AG04449 (cell line): ENCODE results near the gene TSPEAR.

ENCODE experiments used
- CTCF ChIA-PET: fragments of 350-600 bp; formaldehyde crosslinking; extraction: SDS; loops from one replicate; lab custom pipeline; 2021; ENCODE audit warnings: antibody characterized with exemption; lab: Yijun Ruan, JAX
- POLR2A ChIA-PET: fragments of 400-600, 350-600 bp; formaldehyde crosslinking; extraction: SDS; loops from one replicate; lab custom pipeline; 2020; ENCODE audit warnings: antibody characterized with exemption, inconsistent platforms; lab: Yijun Ruan, JAX
- DNase-seq: peaks from one replicate; pipeline ENCODE4 v3.0.0-alpha.2; 2010; ENCODE audit warnings: low read depth, low spot score
- H3K4me3 ChIP-seq: 2 replicates; pipeline ENCODE4 v1.5.1; 2011; ENCODE audit warnings: low read depth, mild to moderate bottlenecking, control low read depth, low read length
- CTCF ChIP-seq: IDR thresholded peaks from one replicate; pipeline ENCODE4 v1.5.1; 2011; ENCODE audit warnings: mild to moderate bottlenecking, moderate library complexity, low read length, control low read depth, inconsistent platforms; ENCODE audit not compliant: insufficient read depth; ENCODE audit errors: missing control alignments

TSPEAR gene

GRCh38 chr21:44463724-44464123 lies 247.6 kb downstream of the TSPEAR start:
- no peak overlapping the region for H3K4me3 ChIP-seq
- DNase-seq, result no peak
- no peak for TF ChIP-seq CTCF
- ChIA-PET POLR2A (no interaction called here), CTCF (interaction anchor here (1.2 kb wide), 1 partner anchor 17 kb away, joined by 3 read pairs; no protein-coding TSS in a partner anchor)

DNA sequence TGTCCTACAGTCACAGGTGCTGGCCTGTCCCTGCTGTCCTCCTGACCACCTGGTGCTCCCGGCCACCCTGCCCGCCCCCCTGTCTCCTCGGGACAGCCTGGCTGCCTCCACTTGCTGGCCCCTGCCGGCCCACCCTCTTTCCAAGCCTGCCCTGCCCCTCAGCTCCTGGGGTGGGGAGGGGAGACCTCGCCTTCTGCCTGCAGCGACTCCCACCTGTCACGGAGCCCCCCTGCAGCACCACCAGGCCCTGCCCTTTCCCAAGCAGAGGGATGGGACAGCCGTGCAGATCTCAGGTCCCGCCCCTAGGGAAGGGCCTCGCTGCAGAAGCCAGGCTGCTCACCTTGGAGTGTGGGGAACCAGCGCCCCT lies 248.6 kb downstream of the TSPEAR start:
- no peak overlapping the region for H3K4me3 ChIP-seq
- ChIA-PET CTCF (interaction anchor here (0.7 kb wide), 1 partner anchor 11 kb away, joined by 3 read pairs; no protein-coding TSS in a partner anchor), POLR2A (no interaction called here)
- no peak for TF ChIP-seq CTCF
- no peak for DNase-seq

DNA sequence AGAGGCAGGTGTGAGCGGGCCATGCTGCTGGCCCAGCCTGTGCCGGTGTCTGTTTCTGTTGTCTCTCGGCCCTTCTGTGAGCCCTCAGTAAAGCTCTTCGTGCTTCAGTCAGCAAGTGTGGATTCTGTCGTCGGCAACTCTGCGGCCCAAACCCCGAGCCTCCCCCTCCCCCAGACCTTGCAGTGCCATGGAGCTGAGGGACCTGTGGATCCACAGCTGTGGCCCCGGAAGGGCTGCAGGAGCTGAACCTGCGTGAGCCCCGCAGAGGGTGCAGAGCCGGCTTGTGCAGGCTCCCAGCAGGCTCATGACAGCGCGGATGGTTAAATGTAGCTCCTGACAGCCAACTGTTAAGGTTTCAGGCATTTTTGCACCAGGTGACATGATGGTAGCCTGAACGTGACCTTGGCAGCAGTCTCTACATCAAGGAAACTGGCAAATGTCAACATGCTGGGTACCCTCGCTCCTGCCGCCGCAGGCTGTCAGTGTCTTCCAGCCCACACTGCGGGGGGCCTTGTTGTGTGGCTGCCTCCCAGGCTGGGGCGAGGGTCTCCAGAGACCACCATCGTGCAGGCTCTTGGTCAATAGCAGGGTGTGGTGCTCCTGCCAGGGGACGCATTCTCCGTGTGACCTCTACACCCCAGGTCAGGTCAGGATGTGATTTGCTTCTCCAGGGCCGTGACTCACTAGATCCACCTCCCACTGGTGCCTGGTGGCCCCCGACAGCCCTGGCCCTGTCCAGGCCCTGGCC lies 249.1 kb downstream of the TSPEAR start:
- no peak for DNase-seq
- H3K4me3 ChIP-seq, result no peak overlapping the region
- ChIA-PET POLR2A (interaction anchor here (0.7 kb wide), 1 partner anchor 11 kb away, joined by 3 read pairs; no protein-coding TSS in a partner anchor), CTCF (interaction anchor here (0.7 to 2.1 kb wide), 2 partner anchors 10 to 331 kb away, joined by 3 to 10 read pairs; no protein-coding TSS in a partner anchor)
- TF ChIP-seq CTCF, result no peak

GRCh38 chr21:44461464-44462001 lies 249.8 kb downstream of the TSPEAR start:
- no peak for TF ChIP-seq CTCF
- no peak for DNase-seq
- CTCF ChIA-PET, result interaction anchor here (2.1 kb wide), 1 partner anchor 332 kb away, joined by 10 read pairs; no protein-coding TSS in a partner anchor
- no peak overlapping the region for H3K4me3 ChIP-seq
- POLR2A ChIA-PET, result interaction anchor here (0.7 kb wide), 1 partner anchor 10 kb away, joined by 3 read pairs; no protein-coding TSS in a partner anchor

DNA sequence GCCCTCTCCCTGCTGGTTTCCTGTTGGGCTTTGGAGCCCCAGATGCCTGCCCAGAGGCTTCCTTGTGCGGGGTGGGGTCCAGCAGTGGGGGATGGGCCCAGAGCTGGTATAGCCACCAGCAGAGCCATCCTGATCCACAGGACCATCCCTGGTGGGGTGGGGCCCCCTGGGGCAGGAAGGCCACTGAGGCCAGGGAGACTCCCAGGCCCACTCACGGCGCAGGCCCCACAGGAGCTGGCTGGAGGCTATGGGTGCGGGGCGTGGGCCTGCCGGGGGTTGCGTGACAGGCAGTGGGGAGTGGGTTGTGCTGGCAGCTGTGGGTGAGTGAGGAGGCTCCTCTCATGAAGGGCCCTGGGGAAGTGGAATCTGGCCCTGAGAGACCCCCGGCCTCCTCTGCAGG lies 250.4 kb downstream of the TSPEAR start:
- DNase-seq, result no peak
- H3K4me3 ChIP-seq, result no peak overlapping the region
- CTCF ChIA-PET, result interaction anchor here (2.1 kb wide), 1 partner anchor 332 kb away, joined by 10 read pairs; no protein-coding TSS in a partner anchor
- POLR2A ChIA-PET, result no interaction called here
- no peak for TF ChIP-seq CTCF

GRCh38 chr21:44460441-44460755 lies 251.0 kb downstream of the TSPEAR start:
- H3K4me3 ChIP-seq, result no peak overlapping the region
- ChIA-PET POLR2A (no interaction called here), CTCF (interaction anchor here (2.1 kb wide), 1 partner anchor 333 kb away, joined by 10 read pairs; no protein-coding TSS in a partner anchor)
- no peak for DNase-seq
- no peak for TF ChIP-seq CTCF
